ENCODE data around the gene TGOLN2.
A peak's percentile ranks its signal among the peaks of the same experiment; 100 is the strongest.
"Not testable (repeated sequence)": the region's sequence is repeated elsewhere in the genome, so short reads cannot be mapped to it uniquely, and the experiment has no call there.

The TGOLN2 gene

GRCh38 chr2:85327822-85328617 is at the start of gene TGOLN2:
TGOLN2 (minus strand) TSS chr2:85327989; CDS start chr2:85327962, 27 bp downstream.
- peak; percentile 85 for DNase-seq (ENCODE audit: insufficient read length, low spot score)
- FAIRE-seq, result no peak
- no peak for TF ChIP-seq CTCF (IDR thresholded peaks at IDR 0.05; ENCODE audit: insufficient read depth, missing control alignments)

- TF ChIP-seq CTCF (IDR thresholded peaks at IDR 0.05; ENCODE audit: insufficient read depth, missing control alignments), result no peak
- DNase-seq (ENCODE audit: insufficient read length, low spot score) (no peak), FAIRE-seq (no peak)
Measured at GRCh38 chr2:85377083-85377482, 49.3 kb upstream of the TGOLN2 start.

GRCh38 chr2:85376291-85377065 is 48.7 kb upstream of the TGOLN2 start:
- TF ChIP-seq CTCF (IDR thresholded peaks at IDR 0.05; ENCODE audit: insufficient read depth, missing control alignments), result no peak
- FAIRE-seq (no peak), DNase-seq (ENCODE audit: insufficient read length, low spot score) (no peak)

GRCh38 chr2:85371045-85371444 is 43.3 kb upstream of the TGOLN2 start:
- no peak for TF ChIP-seq CTCF (IDR thresholded peaks at IDR 0.05; ENCODE audit: insufficient read depth, missing control alignments)
- no peak for DNase-seq (ENCODE audit: insufficient read length, low spot score)
- no peak for FAIRE-seq

- no peak for DNase-seq (ENCODE audit: insufficient read length, low spot score)
- no peak for TF ChIP-seq CTCF (IDR thresholded peaks at IDR 0.05; ENCODE audit: insufficient read depth, missing control alignments)
- FAIRE-seq, result no peak
Measured at GRCh38 chr2:85369500-85369899, 41.7 kb upstream of the TGOLN2 start.

- no peak for TF ChIP-seq CTCF (IDR thresholded peaks at IDR 0.05; ENCODE audit: insufficient read depth, missing control alignments)
- FAIRE-seq (no peak), DNase-seq (ENCODE audit: insufficient read length, low spot score) (no peak)
Measured at GRCh38 chr2:85368921-85369320, 41.1 kb upstream of the TGOLN2 start.

GRCh38 chr2:85367180-85367579 is 39.4 kb upstream of the TGOLN2 start:
- FAIRE-seq (no peak), DNase-seq (ENCODE audit: insufficient read length, low spot score) (no peak)
- TF ChIP-seq CTCF (IDR thresholded peaks at IDR 0.05; ENCODE audit: insufficient read depth, missing control alignments), result no peak

- DNase-seq (ENCODE audit: insufficient read length, low spot score); FAIRE-seq: not testable (repeated sequence)
Measured at GRCh38 chr2:85362653-85363387, 35.0 kb upstream of the TGOLN2 start.

Data from D721Med (cell line).